Activated B cell treated with CpG ODN at 0.5 μM for 24 hours (primary cell): ENCODE data around the gene RDH16. TPM values are rescaled to one million over a fixed set of nuclear protein-coding genes. Genes with fewer than 3 reads are reported as not detected.

ENCODE experiments used
- ATAC-seq: fragments of 200-7000 bp; cut with Tn5 transposase; one replicate; pipeline ENCODE4 v1.10.0; 2021; ENCODE audit warnings: low read depth, mild to moderate bottlenecking, moderate library complexity
- CTCF ChIA-PET: fragments of 350-600 bp; sonication (Branson Sonifier 250); formaldehyde crosslinking; loops from one replicate; lab custom pipeline; 2021; ENCODE audit warnings: antibody characterized with exemption; lab: Charles Lee
- POLR2A ChIA-PET: fragments of 350-600 bp; sonication (Branson Sonifier 250); formaldehyde crosslinking; loops from one replicate; lab custom pipeline; 2021; ENCODE audit warnings: antibody characterized with exemption; lab: Charles Lee
- DNase-seq: peaks from one replicate; pipeline ENCODE4 v3.0.0; 2022
- H3K27ac Mint-ChIP-seq: one replicate; pipeline ENCODE4 v1.8.0; 2020; ENCODE audit warnings: mixed read lengths
- H3K27me3 Mint-ChIP-seq: one replicate; pipeline ENCODE4 v1.8.0; 2021; ENCODE audit warnings: mixed read lengths
- H3K36me3 Mint-ChIP-seq: one replicate; pipeline ENCODE4 v1.8.0; 2021; ENCODE audit warnings: low read depth, mixed read lengths
- H3K4me1 Mint-ChIP-seq: one replicate; pipeline ENCODE4 v1.8.0; 2021; ENCODE audit warnings: mixed read lengths
- H3K4me3 Mint-ChIP-seq: one replicate; pipeline ENCODE4 v1.8.0; 2020; ENCODE audit warnings: mild to moderate bottlenecking, mixed read lengths
- H3K9me3 Mint-ChIP-seq: one replicate; pipeline ENCODE4 v1.8.0; 2020; ENCODE audit warnings: mixed read lengths
- CTCF ChIP-seq: fragments of 200-600 bp; IDR thresholded peaks from one replicate; pipeline ENCODE4 v1.8.0; 2022; ENCODE audit warnings: antibody characterized with exemption, mild to moderate bottlenecking
- intact Hi-C: fragments of 100-400 bp; cut with micrococcal nuclease; formaldehyde crosslinking; loops from one replicate; pipeline ENCODE4 v1.15.1; 2024
- total RNA-seq: library from RNA; stranded (reverse); gene quantifications from 2 replicates; pipeline ENCODE4 v1.2.3, GENCODE V29; 2022

RDH16 gene
- total RNA-seq, 1 donor from 2014 or later, result 0.47 TPM

GRCh38 chr12:56998316-56998715, 40.9 kb upstream of the RDH16 start:
- no peaks in the 10 kb centered on the region for H3K27me3 Mint-ChIP-seq
- peaks cover 56% of the 10 kb centered on the region for H3K36me3 Mint-ChIP-seq
- intact Hi-C loops, result no loop called here
- DNase-seq (no peak), ATAC-seq (no peak)
- TF ChIP-seq CTCF, result no peak
- peaks cover 38% of the 10 kb centered on the region for H3K4me1 Mint-ChIP-seq
- peak overlapping the region; percentile 82 for H3K27ac Mint-ChIP-seq
- H3K4me3 Mint-ChIP-seq, result no peak overlapping the region
- ChIA-PET CTCF (interaction anchor here (0.8 to 3.9 kb wide), 3 partner anchors 10 to 240 kb away, joined by 3 to 23 read pairs (median 3); no protein-coding TSS in a partner anchor), POLR2A (interaction anchor here (1.0 to 1.1 kb wide), 2 partner anchors 114 to 310 kb away, joined by 3 to 6 read pairs; partner anchors contain the start of genes PTGES3 and STAT6)
- no peaks in the 10 kb centered on the region for H3K9me3 Mint-ChIP-seq

- no peak for ATAC-seq
- no peak for DNase-seq
- Mint-ChIP-seq H3K36me3 (peaks cover 43% of the 10 kb centered on the region), H3K4me3 (no peak overlapping the region), H3K9me3 (no peaks in the 10 kb centered on the region), H3K27me3 (no peaks in the 10 kb centered on the region), H3K4me1 (peaks cover 38% of the 10 kb centered on the region), H3K27ac (no peak overlapping the region)
- ChIA-PET POLR2A (no interaction called here), CTCF (interaction anchor here (3.9 kb wide), 1 partner anchor 9 kb away, joined by 23 read pairs; no protein-coding TSS in a partner anchor)
- TF ChIP-seq CTCF, result no peak
- intact Hi-C loops, result no loop called here
These were observed 39.6 kb upstream of the RDH16 start for GRCh38 chr12:56996793-56997545.

GRCh38 chr12:56995930-56996496, 38.6 kb upstream of the RDH16 start:
- Mint-ChIP-seq H3K4me1 (peaks cover 37% of the 10 kb centered on the region), H3K27ac (no peak overlapping the region), H3K36me3 (peaks cover 33% of the 10 kb centered on the region), H3K9me3 (no peaks in the 10 kb centered on the region), H3K4me3 (no peak overlapping the region), H3K27me3 (no peaks in the 10 kb centered on the region)
- TF ChIP-seq CTCF, result no peak
- DNase-seq (no peak), ATAC-seq (no peak)
- intact Hi-C loops, result no loop called here
- ChIA-PET POLR2A (no interaction called here), CTCF (interaction anchor here (3.9 kb wide), 1 partner anchor 8 kb away, joined by 23 read pairs; no protein-coding TSS in a partner anchor)

- Mint-ChIP-seq H3K9me3 (no peaks in the 10 kb centered on the region), H3K4me1 (peaks cover 32% of the 10 kb centered on the region), H3K27me3 (no peaks in the 10 kb centered on the region), H3K36me3 (peaks cover 28% of the 10 kb centered on the region), H3K4me3 (no peak overlapping the region), H3K27ac (no peak overlapping the region)
- intact Hi-C loops, result no loop called here
- ChIA-PET CTCF (interaction anchor here (3.9 kb wide), 1 partner anchor 7 kb away, joined by 23 read pairs; no protein-coding TSS in a partner anchor), POLR2A (no interaction called here)
- no peak for DNase-seq
- ATAC-seq, result no peak
- no peak for TF ChIP-seq CTCF
These were observed 38.0 kb upstream of the RDH16 start for GRCh38 chr12:56995201-56995929.
